ENCODE results near the gene ANKRD63. TPM values are rescaled to one million over a fixed set of nuclear protein-coding genes. Genes with fewer than 3 reads are reported as not detected.

Gene ANKRD63
- total and polyA plus RNA-seq, 10 of the 15 experiments (the other 5 are each of a cell fraction or from before 2014, with no cell fraction given) = not detected

DNA sequence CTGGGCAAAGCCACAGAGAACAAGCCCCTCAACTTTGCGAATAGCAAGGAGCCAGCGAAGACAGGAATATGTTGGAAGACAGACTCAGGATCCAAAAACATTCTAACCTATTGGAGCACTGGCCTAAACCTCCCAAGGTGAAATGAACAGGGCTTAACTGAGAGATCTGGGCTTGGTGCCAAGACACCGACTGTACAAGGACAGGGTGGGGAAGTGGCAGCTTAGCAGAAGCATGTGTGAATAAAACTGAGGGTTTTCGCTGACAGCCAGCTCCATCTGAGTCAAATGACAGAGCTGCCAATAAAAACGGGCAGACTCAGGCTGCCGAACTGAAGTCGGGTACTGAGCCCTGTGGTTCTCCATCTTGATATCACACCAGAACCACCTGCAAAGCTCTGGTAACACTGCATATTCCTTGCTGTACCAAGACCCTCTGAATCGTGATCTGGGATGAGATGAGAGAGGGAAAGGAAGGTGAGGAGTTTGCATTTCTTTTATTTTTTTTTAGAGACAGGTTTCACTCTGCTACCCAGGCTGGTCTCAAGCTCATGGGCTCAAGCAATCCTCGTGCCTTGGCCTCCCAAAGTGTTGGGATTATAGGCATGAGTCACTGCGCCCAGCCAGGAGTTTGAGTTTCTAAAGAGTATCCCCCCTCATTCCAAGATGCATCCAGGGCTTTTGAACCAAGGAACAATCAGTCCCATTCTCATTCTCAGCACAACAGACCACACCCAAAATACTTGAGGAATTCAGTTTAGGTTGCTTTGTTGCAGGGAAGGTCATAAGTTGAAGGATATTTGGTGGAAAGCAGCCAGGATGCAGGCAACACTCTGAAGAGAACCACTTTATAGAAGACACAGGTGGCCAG lies 30.9 kb upstream of the ANKRD63 start:
- TF ChIP-seq SMC3 (IDR thresholded peaks at IDR 0.05; ENCODE audit: borderline replicate concordance, low read length) (no peak), RELA (IDR thresholded peaks at IDR 0.05; ENCODE audit: borderline replicate concordance, partially characterized antibody) (no peak)
- TF ChIP-seq, protein P1, sequence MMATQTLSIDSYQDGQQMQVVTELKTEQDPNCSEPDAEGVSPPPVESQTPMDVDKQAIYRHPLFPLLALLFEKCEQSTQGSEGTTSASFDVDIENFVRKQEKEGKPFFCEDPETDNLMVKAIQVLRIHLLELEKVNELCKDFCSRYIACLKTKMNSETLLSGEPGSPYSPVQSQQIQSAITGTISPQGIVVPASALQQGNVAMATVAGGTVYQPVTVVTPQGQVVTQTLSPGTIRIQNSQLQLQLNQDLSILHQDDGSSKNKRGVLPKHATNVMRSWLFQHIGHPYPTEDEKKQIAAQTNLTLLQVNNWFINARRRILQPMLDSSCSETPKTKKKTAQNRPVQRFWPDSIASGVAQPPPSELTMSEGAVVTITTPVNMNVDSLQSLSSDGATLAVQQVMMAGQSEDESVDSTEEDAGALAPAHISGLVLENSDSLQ (IDR thresholded peaks at IDR 0.05) = peak; percentile 35; the same call in 1 of the 2 replicates
- Histone ChIP-seq H3K27me3 (replicated peaks in 1 of 2; ENCODE audit: control insufficient read depth in 2 of 2, insufficient read depth in 2 of 2, low read length in 1 of 2) (peaks cover 0 to 3% of the 10 kb centered on the region in 2 experiments; a peak in 2 of 4 replicates), H3K79me2 (ENCODE audit: control insufficient read depth, insufficient read depth, low read length) (no peaks in the 10 kb centered on the region), H4K20me1 (ENCODE audit: control insufficient read depth, insufficient read depth) (no peaks in the 10 kb centered on the region), H3K4me1 (ENCODE audit: control insufficient read depth, insufficient read depth, low read length) (peaks cover 13% of the 10 kb centered on the region), H3K9me3 (replicated peaks; ENCODE audit: control insufficient read depth, insufficient read depth, low read length) (no peaks in the 10 kb centered on the region), H3K4me2 (ENCODE audit: control insufficient read depth, insufficient read depth) (no peak overlapping the region), H3K36me3 (ENCODE audit: control insufficient read depth in 2 of 2, insufficient read depth in 2 of 2, low read length in 1 of 2) (no peaks in the 10 kb centered on the region), H3K27ac (ENCODE audit: control insufficient read depth, insufficient read depth) (no peak overlapping the region), H3K9ac (ENCODE audit: control insufficient read depth, insufficient read depth, low read length) (no peak overlapping the region), H2AFZ (ENCODE audit: control insufficient read depth, low read depth, low read length) (no peak overlapping the region), H3K4me3 (no peak overlapping the region)
- SMC1A ChIA-PET (ENCODE audit: uncharacterized antibody, unreplicated experiment) = interaction anchor here (1.2 to 10.0 kb wide), 2 partner anchors 10 to 35 kb away, joined by 3 to 83 read pairs; no protein-coding TSS in a partner anchor
- RAD21 ChIA-PET (ENCODE audit: unreplicated experiment) = interaction anchor here (0.9 to 1.9 kb wide), 3 partner anchors 24 to 268 kb away, joined by 3 to 4 read pairs (median 3); no protein-coding TSS in a partner anchor
- in situ Hi-C loops (cut with MboI) = loop anchor here (5.0 kb wide), 1 partner anchor 36 kb away; no protein-coding TSS in a partner anchor
- POLR2A ChIA-PET = interaction anchor here (0.5 to 1.6 kb wide), 3 partner anchors 9 to 555 kb away, joined by 3 to 5 read pairs (median 3); partner anchors contain the start of gene INAFM2
- FAIRE-seq (no peak), DNase-seq (ENCODE audit: low read depth, low spot score) (no peak), ATAC-seq (no peak)
- WGBS (ENCODE audit: insufficient coverage, insufficient replicate concordance, low lambda C conversion rate, missing lambda C conversion rate) = 15% methylated on average over 10 of the region's 10 CpGs
- intact Hi-C loops (cut with micrococcal nuclease; ENCODE audit: unreplicated experiment) = no loop called here
- no TSS peak for BruUV-seq (replicated peaks)
- CTCF ChIA-PET = interaction anchor here (0.7 to 17.6 kb wide), 7 partner anchors 7 to 122 kb away, joined by 3 to 336 read pairs (median 31); partner anchors contain the start of genes CCDC9B and INAFM2

Measured in GM12878 (cell line).